HG03108 (cell line): ENCODE results near the gene LGI1.

Experiments
- ATAC-seq: cut with Tn5 transposase; IDR thresholded peaks from one replicate; pipeline ENCODE4 v1.9.1; 2021; ENCODE audit warnings: moderate library complexity; ENCODE audit not compliant: unreplicated experiment

Gene LGI1

DNA sequence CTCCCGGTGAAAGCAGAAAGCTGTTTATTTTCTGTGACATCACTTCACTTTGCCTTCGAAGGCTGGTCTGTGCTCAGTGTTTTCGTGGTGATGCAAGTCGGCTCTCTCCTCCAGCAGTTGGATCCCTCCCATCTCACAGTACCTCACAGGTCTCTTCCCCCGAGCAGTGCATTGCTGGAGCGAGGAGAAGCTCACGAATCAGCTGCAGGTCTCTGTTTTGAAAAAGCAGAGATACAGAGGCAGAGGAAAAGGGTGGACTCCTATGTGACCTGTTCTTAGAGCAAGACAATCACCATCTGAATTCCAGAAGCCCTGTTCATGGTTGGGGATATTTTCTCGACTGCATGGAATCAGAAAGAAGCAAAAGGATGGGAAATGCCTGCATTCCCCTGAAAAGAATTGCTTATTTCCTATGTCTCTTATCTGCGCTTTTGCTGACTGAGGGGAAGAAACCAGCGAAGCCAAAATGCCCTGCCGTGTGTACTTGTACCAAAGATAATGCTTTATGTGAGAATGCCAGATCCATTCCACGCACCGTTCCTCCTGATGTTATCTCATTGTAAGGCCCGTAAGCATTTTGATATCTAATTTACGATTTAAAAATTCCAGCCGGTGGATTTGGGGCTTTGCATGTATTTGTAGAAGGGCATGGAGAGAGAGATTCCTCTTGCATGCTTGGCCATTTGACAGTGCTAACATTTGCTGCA, at the start of gene LGI1:
Gene LGI1, plus strand, starts transcription at position 136 of the 707 bp plus-strand sequence. Its CDS starts 209 bp downstream, at position 345.
- ATAC-seq, result no peak

DNA sequence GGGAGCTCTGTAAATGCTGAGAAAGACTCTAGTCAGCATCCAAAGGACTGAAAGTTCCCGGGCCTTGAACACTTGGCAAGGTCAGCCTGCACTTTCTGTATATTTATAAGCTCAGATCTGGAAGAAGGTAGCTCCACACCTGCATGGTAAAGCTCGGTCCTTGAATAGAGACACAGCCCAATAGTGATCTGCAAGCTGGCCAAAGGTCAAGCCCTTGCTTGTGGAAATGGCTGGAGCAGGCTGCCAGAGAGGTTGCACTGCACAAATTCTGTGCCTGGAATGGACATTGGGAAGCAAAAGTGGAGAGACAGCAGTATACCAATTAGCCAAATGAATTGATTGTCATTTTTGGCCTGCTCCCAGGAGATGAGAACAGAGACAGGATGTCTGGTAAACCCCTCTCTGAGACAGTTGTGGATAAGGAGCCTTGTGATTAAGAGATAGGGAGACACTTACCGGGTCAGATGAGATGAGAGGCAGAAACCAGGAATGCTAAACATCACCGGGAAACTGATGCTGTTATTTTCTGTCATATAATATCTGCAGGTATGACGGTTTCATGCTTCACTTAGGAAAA, 47.3 kb upstream of the LGI1 start:
- ATAC-seq, result no peak

DNA sequence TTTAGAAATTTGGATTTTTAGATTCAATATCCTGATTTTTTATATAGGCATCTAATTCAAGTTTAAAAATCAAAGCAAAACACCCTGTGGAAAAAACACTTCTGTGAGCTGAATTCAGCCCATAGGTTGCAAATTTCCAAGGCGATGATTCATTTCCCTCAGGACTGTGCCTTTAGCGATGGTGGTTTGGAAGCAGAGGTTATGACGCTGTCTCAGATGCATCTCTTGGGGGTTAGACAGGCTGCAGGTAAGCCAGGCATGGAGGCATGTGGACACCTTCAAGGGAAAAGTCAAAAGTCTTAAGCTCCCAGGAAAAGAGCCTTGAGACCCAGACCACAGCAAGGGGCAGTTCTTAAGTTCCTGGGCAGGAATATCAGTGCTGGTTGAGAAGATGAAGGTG, 45.8 kb upstream of the LGI1 start:
- ATAC-seq, result no peak

DNA sequence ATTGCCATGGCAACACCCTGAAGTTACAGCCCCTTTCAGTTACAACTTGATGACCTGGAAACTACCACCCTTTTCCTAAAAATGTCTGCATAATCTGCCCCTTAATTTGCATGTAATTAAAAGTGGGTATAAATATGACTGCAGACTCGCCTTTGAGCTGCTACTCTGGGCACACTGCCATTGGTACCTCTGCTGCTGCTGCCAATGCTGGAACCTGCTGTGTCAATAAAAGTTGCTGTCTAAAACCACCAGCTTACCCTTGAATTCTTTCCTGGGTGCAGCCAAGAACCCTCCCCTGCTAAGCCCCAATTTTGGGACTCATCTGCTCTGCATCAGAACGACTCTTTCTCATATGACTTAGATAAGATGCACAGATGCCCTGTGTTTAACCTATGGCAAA, 45.1 kb upstream of the LGI1 start:
- no peak for ATAC-seq

DNA sequence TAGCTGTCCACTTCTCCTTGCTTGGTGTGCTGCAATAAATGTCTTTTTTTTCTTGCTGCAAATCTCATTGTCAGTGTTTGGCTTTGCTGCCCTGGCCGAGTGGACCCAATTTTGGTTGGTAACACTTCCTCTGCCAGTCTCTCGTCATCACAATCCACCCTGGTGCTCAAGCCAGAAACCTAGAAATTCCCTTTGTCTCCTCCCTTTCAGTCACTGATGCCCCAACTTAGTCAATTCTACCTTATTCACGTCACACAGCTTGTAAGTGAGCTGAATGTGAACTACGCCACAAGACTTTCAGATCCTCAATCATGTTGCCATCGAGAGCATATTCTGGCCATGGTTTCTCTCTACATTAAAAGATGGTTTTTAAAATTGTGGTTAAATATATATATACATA, 42.4 kb upstream of the LGI1 start:
- peak; percentile 86 for ATAC-seq

DNA sequence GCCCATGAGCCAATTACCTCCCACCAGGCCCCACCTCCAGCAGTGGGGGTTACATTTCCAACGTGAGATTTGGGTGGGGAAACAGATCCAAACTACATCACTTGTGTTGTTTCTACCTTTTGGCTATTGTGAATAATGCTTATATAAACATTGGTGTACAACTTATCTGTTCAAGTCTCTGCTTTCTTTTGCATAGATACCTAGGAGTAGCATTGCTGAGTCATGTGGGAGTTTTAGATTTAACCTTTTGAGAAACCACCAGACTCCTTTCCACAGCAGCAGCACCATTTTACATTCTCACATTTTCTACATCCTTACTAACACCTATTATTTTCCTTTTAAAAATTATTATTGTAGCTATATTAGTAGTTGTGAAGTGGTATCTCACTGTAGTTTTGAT, 41.0 kb upstream of the LGI1 start:
- no peak for ATAC-seq

DNA sequence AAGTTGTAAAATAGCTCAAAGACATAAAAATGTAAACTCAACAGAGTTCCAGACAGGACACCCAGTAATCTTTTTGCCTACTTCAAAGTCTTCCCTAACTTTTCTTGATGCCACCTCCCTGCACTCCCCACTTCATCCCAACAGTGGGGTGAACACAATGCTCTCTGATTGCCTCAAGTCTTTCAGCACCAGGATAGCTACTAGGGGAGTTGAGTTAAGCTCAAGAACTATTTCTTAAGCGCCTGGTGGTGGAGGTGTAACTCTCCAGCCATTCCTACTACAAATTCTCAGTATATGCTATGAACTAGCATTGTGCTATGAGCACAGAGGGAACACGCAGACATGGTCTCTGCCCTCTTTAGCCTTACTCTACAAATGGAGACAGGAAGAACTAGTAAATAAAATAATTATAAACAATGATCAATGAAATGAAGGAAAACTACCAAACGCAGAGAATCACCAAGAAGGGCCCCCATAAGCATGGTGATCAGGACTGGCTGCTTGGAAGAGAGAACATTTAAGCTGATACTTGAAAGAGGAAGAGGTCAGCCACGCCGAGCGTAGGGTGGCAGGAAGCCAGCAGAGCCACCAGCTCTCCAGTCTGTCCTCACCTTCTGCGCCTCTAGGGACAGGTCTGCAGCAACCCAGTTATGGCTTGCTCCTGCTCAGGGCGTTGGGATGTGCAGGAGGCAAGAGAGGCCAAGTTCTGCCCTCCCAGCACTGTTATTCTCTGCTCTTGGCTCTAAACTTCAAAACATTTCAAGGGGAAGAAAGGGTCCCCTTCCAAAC, 38.6 kb upstream of the LGI1 start:
- ATAC-seq, result peak; percentile 44

DNA sequence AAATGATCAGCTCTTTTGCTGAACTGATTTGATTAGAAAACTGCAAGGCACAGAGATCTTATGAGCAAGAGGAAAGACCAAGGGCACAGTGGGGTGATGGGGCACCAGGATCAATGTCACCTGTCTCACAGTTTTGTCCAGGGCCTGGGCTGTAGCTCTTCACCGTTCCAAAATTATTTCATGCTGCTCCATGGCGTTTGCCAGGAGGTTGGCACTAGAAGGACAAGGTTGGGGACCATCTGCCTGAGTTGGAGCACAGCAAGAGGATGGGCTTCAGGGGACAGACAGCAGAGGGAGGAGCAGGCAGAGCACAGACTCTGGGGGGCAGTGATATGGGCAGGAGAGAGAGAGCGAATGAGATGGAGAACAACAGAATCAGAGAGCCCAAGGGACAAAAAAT, 37.8 kb upstream of the LGI1 start:
- no peak for ATAC-seq

DNA sequence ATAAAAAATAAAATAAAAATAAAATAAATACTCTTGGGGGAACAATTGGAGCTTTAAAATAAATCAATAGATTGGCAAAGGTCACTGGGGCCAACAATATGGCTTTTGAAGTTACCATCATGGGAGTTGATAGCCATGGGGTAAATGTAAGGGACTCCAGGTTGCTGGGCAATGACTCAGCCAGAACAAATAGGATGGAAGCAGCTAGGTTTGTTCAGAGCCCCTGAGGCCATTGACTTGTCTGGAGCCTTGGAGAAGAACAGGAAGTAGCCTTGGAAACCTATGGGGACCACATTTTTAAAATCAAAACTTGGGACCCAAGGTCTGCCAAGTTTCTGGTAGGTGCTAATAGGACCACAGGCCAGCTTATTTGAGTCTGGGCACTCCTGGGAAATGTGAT, 35.2 kb upstream of the LGI1 start:
- no peak for ATAC-seq

DNA sequence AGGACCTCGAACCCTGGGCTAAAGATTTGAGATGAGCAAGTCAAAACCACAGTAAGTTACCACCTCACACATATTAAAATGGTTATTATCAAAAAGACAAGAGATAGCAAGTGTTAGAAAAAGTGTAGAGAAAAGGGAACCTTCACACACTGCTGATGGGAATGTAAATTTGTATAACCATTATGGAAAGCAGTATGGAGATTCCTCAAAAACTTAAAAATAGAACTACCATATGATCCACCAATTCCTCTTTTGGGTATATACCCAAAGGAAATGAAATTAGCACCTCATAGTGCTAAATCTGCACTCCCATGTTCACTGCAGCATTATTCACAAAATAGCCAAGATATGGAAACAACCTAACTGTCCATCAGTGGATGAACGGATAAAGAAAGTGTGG, 34.6 kb upstream of the LGI1 start:
- no peak for ATAC-seq

DNA sequence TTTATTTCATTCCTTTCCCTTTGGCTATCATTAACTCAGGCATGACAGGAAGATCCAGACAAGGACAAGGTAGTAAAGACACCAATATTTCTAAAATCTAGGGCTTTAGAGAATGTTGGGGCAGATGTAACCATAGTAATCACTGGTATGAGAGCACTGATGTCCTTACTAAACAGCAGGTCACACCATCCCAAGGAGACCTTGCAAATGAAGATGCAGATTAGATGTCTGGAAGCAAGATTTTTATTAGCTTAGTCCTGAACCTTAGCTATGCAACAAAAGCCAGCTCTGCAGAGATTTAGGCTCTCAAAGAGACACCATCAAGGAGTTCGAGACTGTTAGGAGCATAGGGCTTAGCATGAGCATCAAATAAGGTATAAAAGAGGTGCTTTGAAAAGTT, 31.7 kb upstream of the LGI1 start:
- no peak for ATAC-seq

DNA sequence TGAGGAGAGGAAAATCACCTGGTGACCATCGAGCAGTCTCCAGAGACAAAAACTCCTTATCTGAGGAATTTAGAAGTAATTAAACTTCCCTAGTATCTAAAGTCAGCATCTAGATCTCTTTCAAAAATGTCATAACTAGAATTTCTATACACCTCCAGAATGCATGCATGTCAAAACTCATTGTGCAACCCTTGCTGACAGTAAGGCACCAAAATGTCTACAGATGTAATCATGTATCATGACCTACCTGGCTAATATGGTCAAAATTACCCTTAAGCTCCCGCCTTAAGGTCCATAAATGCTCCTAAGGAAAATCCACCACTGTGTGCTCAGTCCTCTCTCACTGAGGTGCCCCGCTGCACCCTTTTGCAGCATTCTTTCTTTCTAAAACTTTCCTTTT, 16.4 kb upstream of the LGI1 start:
- no peak for ATAC-seq

DNA sequence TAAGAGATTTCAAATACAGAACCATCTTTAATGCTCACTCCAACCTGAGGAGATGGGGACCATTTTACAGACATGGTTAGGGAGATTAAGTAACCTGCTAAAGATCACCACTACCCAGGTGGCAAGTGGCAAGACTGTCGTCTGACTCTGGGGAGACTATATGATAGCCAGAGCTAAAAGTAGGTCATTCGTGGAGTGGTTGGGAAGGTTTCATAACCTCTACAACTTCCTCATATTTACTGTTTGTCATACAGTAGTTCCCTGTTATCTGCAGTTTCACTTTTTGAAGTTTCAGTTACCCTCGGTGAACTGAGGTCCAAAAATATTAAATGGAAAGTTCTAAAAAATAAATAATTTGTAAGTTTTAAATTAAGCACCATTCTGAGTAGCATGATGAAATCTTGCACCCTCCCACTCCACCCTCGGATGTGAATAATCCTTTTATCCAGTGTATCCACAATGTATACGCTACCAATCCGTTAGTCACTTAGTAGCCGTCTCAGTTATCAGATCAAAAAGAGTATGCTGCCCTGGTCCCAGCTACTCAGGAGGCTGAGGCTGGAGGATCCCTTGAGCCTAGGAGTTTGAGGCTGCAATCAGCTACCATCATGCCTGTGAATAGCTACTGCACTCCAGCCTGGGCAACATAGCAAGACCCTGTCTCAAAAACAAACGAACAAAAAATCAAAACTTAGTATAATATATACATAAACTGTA, 14.9 kb upstream of the LGI1 start:
- ATAC-seq, result peak; percentile 73

DNA sequence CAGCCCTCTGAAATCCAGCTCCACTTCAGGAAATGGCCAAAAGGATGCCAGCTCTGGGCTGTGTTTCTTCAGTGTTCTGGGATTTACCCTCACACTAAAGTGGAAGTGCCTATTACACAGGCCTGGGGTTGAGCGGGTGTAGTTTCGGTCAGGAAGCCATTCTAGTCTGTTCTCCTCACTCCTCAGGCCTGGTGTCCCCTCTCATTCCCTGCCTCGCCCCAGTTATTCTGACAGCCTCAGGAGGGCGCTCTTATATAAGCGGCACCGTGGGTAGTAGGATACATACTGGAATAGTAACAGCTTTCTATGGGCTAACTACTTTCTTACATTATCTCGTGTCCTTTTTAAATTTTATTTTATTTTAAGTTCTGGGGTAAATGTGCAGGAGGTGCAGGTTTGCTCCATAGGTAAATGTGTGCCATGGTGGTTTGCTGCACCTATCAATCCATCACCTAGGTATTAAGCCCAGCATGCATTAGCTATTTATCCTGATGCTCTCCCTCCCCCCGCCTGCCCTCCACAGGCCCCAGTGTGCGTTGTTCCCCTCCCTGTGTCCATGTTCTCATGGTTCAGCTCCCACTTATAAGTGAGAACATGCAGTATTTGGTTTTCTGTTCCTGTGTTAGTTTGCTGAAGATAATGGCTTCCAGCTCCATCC, 12.2 kb upstream of the LGI1 start:
- ATAC-seq, result no peak

DNA sequence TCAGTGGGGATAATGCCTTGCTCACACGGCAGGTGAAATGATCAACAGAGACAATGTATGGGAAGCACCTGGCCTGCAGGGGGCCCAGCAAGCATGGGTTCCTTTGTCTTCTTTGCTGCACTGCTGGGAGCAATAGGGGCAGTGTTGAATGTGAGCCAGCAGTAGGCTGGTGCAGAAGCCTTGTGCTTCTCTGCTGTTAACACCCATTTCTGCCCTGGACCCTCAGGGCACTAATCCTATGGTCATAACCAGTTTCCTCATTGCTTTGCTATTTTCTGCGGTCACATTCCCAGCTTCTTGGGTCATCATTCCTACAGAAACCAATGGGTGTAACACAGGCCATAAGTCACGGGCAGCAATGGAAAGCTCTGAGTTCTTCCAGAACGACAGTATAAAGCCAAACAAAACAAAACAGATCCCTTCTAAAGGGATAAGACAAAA, 10.9 kb upstream of the LGI1 start:
- ATAC-seq, result no peak

DNA sequence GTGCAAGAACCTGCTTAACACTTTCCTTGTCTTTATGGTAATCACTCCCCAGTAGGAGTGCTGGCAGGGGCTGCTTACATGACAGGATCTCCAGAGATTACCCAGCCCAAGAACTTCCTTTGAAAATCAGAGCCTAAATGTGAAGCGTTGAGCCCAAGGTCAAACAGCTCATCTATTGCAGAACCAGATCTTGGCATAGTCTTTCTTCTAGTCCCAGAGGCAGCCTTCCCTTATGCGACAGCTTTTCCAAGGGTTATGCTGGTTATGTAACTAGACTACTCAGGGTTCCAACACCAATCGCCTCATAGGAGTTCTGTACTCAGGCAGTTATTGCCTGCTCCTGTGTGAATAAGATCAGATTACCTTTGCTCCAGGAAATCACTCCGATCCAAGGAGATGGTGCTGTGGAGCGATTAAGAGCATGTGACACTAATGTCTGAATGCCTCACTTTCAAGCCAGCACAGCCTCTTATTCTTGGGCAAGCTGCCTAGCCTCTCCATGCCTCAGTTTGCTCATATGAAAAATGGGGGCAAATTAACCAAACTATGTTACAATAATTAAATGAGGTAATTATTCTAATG, 8.4 kb upstream of the LGI1 start:
- ATAC-seq, result no peak

DNA sequence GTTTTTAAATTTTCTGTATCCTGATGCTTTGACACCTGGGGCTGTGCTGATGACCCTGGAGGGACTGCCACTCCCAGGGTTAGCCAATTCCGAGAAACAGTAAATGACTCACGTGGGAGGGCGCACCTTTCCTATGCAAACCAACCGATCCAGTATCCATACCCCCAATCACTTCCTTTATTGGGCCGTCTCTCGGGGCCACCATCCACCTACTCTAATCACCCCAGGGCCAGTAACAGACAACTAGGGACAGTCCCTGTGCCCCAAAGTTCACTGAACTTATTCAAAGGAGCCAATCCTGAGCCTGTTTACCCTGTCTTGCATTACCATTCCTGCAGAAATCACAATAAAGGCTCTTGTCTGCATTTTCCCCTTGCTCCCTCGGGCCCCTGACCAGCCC, 6.6 kb upstream of the LGI1 start:
- ATAC-seq, result no peak

DNA sequence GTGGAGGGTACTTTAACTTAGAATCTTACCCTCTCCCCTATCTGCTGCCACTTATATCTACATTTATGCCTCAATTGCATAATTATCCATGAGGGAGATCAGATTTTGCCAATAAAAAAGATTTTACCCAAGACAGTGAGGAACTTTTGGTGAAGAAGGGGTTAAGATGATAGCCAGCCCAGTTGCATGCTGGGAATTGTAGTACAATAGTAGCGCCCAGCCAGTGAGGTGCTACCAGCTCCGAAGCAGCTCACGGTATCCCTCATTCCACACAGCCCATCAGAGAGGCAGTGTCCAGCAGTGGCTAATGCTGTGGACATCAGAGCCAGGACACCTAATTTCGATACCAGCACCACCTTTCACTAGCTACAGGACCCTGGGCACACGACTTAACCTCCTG, 5.9 kb upstream of the LGI1 start:
- no peak for ATAC-seq

DNA sequence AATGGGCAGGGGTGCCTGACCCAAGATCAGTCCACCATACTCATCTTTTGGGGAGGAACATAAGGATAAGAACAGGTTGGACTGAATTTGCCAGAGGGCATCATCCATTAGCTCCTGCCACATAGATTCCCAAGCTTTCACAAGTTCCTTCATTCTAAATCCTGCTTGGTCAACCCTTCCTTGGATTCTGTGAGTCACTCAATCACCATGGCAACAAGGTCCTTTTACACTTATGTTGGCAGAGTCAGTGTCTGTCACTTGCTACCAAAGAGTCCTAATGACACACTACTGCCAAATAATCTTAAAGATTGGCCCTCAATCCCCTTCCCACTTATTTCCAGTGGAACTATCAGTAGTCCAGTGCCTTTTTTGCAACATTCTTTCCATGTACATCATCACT, 5.0 kb upstream of the LGI1 start:
- ATAC-seq, result no peak

DNA sequence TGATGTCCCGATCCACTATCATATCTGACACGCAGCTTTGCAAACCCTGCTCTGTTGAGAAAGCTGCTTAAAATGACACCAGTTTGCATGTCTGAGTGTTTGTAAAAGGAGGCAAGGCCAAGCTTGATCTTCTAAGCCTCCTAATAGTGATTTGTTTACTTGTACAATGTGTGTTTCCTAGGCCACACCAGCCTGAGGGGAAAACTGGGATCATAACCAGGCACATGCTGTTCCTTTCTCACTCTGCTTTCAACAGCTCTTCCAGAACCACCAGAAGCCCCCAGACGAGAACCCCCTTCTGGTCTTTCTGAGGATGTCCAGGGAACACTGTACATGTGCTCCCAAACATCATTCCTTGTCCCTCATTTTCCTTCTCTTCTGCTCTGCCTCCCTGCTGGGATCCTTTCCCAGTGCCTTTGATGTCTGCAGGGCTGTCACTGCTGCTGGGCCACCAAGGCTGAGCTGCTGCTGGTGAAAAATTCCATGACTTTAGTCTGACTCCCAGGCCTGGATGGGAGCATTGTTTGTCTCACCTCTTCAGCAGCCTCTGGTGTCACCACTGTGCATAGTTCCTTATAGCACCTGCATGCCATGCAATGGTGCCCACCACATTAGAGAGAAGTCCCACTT, 4.0 kb upstream of the LGI1 start:
- no peak for ATAC-seq
